HFFc6 (cell line): ENCODE measurements around the gene LYSET. TPM values are rescaled to one million over a fixed set of nuclear protein-coding genes. Genes with fewer than 3 reads are reported as not detected.

Source experiments
- DNase-seq: peaks from one replicate; pipeline ENCODE4 v3.0.0-alpha.2; 2018
- H3K27ac Mint-ChIP-seq: 2 replicates; pipeline ENCODE4 v1.8.0; 2020; ENCODE audit warnings: mild to moderate bottlenecking, mixed read lengths
- H3K27me3 Mint-ChIP-seq: 2 replicates; pipeline ENCODE4 v1.8.0; 2021; ENCODE audit warnings: mild to moderate bottlenecking, moderate library complexity, mixed read lengths; ENCODE audit not compliant: insufficient read depth
- H3K36me3 Mint-ChIP-seq: 2 replicates; pipeline ENCODE4 v1.8.0; 2021; ENCODE audit warnings: low read depth, mixed read lengths
- H3K4me1 Mint-ChIP-seq: 2 replicates; pipeline ENCODE4 v1.8.0; 2020; ENCODE audit warnings: low read depth, mixed read lengths
- H3K4me3 Mint-ChIP-seq: 2 replicates; pipeline ENCODE4 v1.8.0; 2020; ENCODE audit warnings: mild to moderate bottlenecking, moderate library complexity, mixed read lengths
- H3K9me3 Mint-ChIP-seq: 2 replicates; pipeline ENCODE4 v1.8.0; 2020; ENCODE audit warnings: mild to moderate bottlenecking, mixed read lengths
- total RNA-seq, 6 experiments: library from RNA; stranded (reverse); fragmentation: NEBNext Ultra II Directional; extraction: Animal tissue kit (Norgen Biotek cat#: 25700); gene quantifications; 2 replicates in 1 of 6; 3 replicates in 5 of 6; pipeline ENCODE4 v1.2.3, GENCODE V29; 2021
- TF ChIP-seq, protein P1 (sequence below): fragments of 200-600 bp; sonication (generic); IDR thresholded peaks from 2 replicates; pipeline ENCODE4 v1.5.0; 2021; ENCODE audit warnings: antibody characterized with exemption, mild to moderate bottlenecking

The LYSET gene
- total RNA-seq, 6 experiments from 2014 or later = 10.7 to 14.5 (median 12.8) TPM

DNA sequence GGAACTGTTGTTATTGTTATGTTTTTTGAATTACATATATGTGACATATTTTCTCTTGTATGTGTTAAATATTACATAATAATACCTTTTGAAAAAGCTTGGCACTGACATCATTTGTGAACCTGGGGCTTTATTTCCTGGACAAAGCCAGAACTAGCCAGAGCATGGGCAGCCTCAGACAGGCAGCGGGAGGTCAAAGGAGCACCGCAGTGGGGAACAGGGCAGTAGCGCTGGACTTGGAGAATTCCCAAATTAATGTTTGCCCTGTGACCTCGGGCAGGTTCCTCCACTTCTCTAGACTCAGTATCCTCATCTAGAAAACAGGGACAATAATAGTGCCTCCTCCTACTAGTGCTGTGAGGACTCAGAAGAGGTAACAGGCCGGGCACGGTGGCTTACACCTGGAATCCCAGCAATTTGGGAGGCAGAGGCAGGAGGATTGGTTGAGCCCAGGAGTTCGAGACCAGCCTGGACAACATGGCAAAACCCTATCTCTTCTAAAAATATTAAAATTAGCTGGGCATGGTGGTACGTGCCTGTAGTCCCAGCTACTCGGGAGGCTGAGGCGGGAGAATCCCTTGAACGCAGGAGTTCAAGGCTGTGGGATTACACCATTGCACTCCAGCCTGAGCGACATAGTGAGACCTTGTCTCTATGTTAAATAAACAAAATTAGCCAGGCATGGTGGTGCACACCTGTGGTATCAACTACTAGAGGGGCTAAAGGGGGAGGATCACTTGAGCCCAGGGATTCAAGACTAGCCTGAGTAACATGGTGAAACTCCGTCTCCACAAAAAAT lies 42.1 kb upstream of the LYSET start:
- DNase-seq = no peak
- peaks cover 5% of the 10 kb centered on the region; the same call in 1 of the 2 replicates for H3K27me3 Mint-ChIP-seq
- H3K36me3 Mint-ChIP-seq = no peaks in the 10 kb centered on the region
- no peak overlapping the region for H3K4me3 Mint-ChIP-seq
- no peaks in the 10 kb centered on the region for H3K9me3 Mint-ChIP-seq
- peaks cover 6% of the 10 kb centered on the region for H3K4me1 Mint-ChIP-seq
- TF ChIP-seq, protein P1, sequence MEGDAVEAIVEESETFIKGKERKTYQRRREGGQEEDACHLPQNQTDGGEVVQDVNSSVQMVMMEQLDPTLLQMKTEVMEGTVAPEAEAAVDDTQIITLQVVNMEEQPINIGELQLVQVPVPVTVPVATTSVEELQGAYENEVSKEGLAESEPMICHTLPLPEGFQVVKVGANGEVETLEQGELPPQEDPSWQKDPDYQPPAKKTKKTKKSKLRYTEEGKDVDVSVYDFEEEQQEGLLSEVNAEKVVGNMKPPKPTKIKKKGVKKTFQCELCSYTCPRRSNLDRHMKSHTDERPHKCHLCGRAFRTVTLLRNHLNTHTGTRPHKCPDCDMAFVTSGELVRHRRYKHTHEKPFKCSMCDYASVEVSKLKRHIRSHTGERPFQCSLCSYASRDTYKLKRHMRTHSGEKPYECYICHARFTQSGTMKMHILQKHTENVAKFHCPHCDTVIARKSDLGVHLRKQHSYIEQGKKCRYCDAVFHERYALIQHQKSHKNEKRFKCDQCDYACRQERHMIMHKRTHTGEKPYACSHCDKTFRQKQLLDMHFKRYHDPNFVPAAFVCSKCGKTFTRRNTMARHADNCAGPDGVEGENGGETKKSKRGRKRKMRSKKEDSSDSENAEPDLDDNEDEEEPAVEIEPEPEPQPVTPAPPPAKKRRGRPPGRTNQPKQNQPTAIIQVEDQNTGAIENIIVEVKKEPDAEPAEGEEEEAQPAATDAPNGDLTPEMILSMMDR = no peak
- H3K27ac Mint-ChIP-seq = no peak overlapping the region

GRCh38 chr14:93146119-93146518 lies 39.0 kb upstream of the LYSET start:
- Mint-ChIP-seq H3K4me3 (no peak overlapping the region), H3K27ac (no peak overlapping the region), H3K4me1 (peaks cover 11% of the 10 kb centered on the region; the same call in 1 of the 2 replicates), H3K36me3 (no peaks in the 10 kb centered on the region), H3K27me3 (peaks cover 5% of the 10 kb centered on the region), H3K9me3 (no peaks in the 10 kb centered on the region)
- TF ChIP-seq, protein P1 = no peak
- no peak for DNase-seq

- H3K4me3 Mint-ChIP-seq = no peak overlapping the region
- TF ChIP-seq, protein P1 = no peak
- peaks cover 10% of the 10 kb centered on the region for H3K27me3 Mint-ChIP-seq
- H3K27ac Mint-ChIP-seq = no peak overlapping the region
- no peaks in the 10 kb centered on the region for H3K36me3 Mint-ChIP-seq
- no peaks in the 10 kb centered on the region for H3K9me3 Mint-ChIP-seq
- DNase-seq = no peak
- H3K4me1 Mint-ChIP-seq = peaks cover 18% of the 10 kb centered on the region
Observed at GRCh38 chr14:93148979-93149378, 36.1 kb upstream of the LYSET start.

GRCh38 chr14:93150227-93151208 lies 34.6 kb upstream of the LYSET start:
- no peak overlapping the region for H3K4me3 Mint-ChIP-seq
- peaks cover 14% of the 10 kb centered on the region for H3K27me3 Mint-ChIP-seq
- peaks cover 18% of the 10 kb centered on the region for H3K4me1 Mint-ChIP-seq
- TF ChIP-seq, protein P1 = no peak
- DNase-seq = no peak
- no peak overlapping the region for H3K27ac Mint-ChIP-seq
- no peaks in the 10 kb centered on the region for H3K36me3 Mint-ChIP-seq
- no peaks in the 10 kb centered on the region for H3K9me3 Mint-ChIP-seq

DNA sequence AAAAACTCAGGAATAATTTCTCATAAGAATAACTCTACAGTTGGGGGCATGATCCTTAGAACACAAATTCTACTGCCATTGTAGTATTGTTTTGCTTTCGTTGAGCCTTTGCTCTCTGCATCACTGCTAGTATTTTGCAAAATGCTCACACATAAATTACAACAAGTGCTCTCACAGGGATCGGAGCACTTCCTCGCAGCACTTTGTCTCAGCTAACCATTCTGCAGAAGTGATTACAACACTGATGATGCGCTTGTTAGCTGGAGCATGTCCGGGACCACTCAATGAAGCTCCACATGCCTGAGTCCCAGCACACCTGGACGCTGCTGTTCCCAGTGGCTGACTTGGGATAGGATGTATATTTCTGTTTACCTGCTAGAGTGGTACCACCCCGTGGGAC lies 32.0 kb upstream of the LYSET start:
- Mint-ChIP-seq H3K4me3 (no peak overlapping the region), H3K27ac (no peak overlapping the region), H3K36me3 (no peaks in the 10 kb centered on the region), H3K4me1 (peaks cover 18% of the 10 kb centered on the region), H3K27me3 (peaks cover 10% of the 10 kb centered on the region), H3K9me3 (no peaks in the 10 kb centered on the region)
- TF ChIP-seq, protein P1 = no peak
- no peak for DNase-seq
